HG02588 (cell line): ENCODE data around the gene MEF2C.
A peak's percentile ranks its signal among the peaks of the same experiment; 100 is the strongest.
"Not testable (repeated sequence)": the region's sequence is repeated elsewhere in the genome, so short reads cannot be mapped to it uniquely, and the experiment has no call there.

ENCODE experiments used
- ATAC-seq: cut with Tn5 transposase; IDR thresholded peaks from one replicate; pipeline ENCODE4 v1.9.1; 2021; ENCODE audit warnings: mild to moderate bottlenecking, moderate library complexity; ENCODE audit not compliant: unreplicated experiment

Gene MEF2C

DNA sequence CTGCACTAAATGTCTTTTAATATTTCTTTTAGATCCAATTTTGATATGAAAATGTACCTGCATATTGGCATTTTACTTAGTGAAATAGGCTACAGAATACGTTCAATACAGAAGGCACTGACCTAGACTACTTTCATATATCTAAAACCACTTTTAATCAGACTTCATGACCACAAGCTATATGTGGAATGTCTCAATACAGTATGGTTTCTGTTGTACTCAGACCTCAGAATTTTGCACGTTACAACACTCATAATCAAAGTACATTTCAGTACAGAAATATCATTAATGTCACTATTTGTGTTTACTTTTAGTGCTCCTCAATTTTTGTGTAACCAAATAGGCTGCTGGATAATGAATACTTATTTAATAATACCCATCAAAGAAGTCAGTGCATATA, 74.8 kb downstream of the MEF2C start:
- peak; percentile 64 for ATAC-seq

- ATAC-seq = no peak
Measured at GRCh38 chr5:88807327-88807726, 75.7 kb downstream of the MEF2C start.

DNA sequence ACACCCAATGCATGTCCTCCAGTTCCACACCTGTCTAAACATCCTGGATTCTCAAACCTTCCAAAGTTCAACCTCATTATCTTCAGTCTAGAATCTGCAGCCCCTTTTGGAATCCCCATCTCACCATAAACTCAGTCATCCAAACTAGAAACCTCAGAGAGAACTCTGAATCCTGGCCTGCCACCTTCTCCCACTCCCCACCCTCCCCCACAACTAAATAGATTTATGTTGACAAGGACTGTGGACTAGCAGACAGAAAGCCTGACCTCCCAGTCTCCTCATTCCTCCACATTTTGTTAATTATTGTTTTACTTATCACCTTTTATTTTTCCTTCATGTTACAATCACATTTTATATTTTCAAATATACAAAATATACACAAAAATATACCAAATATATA, 76.6 kb downstream of the MEF2C start:
- ATAC-seq = no peak

DNA sequence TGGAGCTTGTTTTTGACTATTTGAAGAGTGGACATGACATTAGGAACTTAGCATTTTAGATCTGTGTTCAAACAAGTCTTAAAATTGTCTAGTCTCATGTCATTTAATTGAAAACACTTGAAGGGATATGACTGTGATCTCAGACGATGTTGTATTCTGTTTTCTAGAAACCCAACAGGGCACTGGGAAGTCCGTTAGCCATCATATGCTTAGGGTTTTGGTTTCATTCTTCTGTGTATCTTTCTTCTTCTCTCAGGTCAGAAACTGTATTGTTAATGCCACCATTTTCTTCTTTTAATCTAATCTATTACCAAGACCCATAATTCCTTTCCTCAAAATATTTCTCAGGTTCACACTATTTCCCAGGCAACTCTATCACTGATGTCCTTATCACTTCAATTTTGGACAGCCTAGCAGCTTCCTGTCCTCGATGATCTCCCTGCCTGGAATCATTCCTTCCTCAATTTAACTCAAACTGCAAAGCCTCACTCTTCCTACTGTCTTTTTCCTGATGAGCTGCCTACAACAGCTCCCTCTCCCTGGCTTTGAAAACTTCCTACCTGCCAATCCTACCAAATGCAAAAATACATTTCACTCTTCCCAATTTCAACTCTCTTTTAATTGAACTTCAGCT, 77.7 kb downstream of the MEF2C start:
- no peak for ATAC-seq

- no peak for ATAC-seq
Measured at GRCh38 chr5:88804444-88804843, 78.5 kb downstream of the MEF2C start.

GRCh38 chr5:88803309-88803708, 79.7 kb downstream of the MEF2C start:
- ATAC-seq = no peak

- no peak for ATAC-seq
Measured at GRCh38 chr5:88799938-88800535, 82.9 kb downstream of the MEF2C start.

DNA sequence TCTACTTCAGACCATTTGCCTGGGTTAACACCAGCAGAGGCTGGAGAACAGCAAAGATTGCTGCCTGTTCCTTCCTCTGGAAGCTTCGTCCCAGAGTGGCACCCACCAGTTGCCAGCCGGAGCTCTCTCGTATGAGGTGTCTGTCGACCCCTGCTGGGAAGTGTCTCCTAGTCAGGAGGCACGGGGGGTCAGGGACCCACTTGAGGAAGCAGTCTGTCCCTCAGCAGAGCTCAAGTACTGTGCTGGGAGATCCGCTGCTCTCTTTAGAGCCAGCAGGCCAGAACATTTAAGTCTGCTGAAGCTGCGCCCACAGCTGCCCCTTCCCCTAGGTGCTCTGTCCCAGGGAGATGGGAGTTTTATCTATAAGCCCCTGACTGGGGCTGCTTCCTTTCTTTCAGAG, 84.1 kb downstream of the MEF2C start:
- not testable (repeated sequence) for ATAC-seq

DNA sequence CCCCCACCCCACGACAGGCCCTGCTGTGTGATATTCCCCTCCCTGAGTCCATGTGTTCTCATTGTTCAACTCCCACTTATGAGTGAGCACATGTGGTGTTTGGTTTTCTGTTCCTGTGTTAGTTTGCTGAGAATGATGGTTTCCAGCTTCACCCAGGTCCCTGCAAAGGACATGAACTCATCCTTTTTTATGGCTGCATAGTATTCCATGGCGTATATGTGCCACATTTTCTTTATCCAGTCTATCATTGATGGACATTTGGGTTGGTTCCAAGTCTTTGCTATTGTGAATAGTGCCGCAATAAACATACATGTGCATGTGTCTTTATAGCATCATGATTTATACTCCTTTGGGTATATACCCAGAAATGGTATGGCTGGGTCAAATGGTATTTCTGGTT, 89.2 kb downstream of the MEF2C start:
- not testable (repeated sequence) for ATAC-seq

DNA sequence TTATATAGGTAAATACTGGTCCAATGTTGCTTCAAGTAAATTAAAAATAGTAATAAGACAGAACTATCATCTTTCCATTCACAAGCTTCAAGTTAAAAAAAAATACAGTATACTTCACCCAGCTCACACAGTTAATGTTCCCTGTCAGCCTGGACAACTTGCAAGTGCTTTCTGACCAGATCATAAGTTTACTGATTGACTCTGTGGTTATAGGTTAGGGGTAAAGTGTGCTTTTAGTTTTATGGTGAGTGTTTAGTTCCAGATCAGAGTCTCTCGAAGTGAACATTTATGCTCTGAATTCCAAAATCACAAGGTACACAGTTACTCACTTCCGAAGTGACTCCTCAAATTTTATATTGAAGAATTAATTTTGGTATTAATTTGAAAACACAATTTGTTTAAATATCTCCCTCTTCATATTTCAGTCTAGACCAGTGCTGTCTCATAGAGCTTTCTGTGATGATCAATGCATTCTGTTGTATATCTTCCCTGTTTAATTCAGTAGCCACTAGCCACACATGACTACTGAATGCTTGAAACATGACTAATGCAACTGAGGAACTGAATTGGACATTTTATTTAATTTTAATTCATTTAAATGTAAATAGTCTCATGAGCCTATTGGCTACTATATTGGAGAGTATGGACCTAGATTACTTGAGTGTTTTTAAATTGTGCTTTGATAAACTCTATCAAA, 90.7 kb downstream of the MEF2C start:
- ATAC-seq = peak; percentile 88

DNA sequence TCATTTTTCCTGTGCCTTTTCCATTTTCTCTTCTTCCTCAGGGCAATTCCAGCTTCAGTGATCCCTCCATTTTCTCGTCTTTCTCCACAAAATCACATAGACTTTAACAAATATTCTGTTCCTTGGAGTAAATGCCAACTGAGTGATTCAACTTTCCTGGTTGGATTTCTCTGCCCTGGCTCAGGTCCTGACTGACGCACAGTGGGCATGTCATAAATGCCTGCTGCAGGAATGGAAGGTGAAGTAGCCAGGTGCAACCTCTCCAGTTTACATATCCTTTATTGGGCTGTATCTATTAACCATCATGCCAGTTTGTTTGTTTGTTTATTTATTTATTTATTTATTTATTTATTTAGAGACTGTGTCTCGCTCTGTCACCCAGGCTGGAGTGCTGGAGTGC, 95.1 kb downstream of the MEF2C start:
- ATAC-seq = no peak

DNA sequence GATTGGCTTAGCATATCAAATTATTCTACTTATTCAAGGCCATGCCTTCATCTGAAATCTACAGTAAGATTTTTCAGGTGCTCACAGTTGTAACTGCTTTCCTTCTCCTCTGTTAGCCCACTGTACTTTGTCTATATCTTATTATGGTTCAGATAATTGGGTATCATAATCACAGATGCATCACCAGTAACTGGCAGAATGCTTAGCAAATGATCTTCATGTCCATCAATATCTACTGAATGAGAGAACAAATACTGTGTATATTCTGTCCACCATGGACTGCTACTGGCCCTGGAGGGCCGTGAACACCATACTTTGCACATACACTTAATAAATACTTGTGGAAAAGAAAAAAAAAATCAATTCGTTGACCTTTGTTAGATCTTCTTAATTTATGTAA, 96.2 kb downstream of the MEF2C start:
- ATAC-seq = no peak

DNA sequence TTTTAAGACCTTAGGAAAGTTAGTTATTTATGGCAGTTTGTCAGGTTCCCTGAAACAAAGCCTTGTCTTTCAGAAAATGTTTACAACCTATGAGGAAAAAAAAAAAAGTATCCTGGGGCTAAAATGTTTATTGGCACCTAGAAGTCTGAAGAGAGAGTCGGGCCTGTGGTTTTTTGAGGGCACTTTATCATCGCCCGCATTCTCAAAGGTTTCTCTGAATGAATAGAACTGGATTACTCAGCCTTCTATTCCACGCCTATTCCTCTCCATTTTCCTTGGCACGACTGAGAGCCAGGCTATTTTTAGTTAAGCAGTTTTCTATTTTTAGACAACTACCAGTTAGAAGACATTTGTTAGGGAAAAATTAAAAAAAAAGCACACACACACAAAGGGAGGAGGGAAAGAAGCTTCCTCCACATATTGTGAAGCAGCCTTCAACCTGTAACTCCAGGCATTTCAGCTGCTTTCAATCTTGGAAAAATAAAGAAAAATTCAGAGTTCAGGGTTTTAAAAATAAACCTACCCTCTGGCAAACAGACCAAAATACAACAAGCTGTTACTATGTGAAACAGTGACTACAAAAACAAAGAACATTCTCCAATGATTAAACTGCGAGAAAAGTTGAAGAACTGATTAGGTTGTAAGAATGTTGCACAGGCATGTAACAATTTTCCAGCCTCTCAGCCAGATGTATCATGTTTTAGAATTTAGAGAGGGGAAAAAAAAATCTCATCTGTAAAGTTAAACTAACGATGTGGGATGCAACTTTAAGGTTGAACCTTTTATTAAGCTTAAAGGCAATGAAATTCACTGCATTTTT, 97.0 kb downstream of the MEF2C start:
- ATAC-seq = peak; percentile 51

DNA sequence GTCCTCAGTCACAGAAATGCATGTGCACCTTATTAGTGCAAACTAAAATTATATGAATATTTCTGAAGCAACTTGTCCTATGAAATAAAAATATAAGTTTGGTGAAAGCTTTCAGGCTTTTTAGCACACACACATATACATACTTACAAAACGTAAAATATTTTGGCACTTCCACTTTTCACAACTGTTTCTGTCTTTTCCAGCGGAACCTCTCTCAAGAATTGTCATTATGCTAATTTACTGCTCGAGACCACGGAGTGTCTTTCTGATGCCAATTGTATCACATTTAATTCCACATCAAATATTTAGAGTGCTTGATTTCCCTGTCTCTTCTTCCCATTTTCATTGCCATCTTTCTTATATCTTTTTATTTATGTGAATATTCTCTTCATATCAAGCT, 100.4 kb downstream of the MEF2C start:
- ATAC-seq = no peak

GRCh38 chr5:88780736-88781135, 102.2 kb downstream of the MEF2C start:
- no peak for ATAC-seq

- ATAC-seq = no peak
Measured at GRCh38 chr5:88778736-88779135, 104.2 kb downstream of the MEF2C start.

DNA sequence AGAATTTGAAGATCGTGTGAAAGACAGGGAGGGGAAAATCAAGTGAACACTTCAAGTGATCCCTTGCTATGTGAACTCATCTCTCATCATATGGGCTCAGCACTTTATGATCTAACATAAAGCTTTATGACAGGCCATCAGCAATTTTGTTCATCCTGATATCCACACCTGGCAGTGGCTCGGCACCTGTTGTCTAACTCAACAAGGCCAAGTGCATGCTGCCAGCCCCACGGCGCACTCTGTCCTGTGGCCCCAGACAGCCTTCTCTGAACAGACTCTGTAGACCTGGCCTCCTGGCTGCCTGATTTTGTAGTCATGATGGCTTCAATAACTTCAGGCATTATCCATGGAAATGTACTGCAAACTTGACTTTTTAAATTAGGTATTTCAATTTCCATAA, 106.3 kb downstream of the MEF2C start:
- ATAC-seq = no peak

DNA sequence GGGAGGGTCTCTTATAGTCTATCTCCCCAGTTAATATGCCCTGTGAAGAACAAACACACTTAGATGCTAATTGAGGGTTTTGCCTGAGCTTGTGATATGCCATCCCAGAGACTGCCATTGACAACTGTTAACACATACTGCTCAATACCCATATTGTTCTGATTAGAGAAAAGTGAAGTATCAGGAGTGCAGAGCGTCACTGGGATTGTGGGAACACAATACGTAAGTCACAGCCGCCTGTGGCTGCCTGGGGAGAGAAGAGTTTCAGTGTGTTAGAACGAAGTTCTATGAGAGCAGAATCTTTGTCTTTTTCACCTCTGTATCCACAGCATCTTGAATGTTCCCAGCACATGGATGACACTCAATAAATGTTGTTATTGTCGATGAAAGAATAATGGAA, 110.2 kb downstream of the MEF2C start:
- ATAC-seq = no peak

DNA sequence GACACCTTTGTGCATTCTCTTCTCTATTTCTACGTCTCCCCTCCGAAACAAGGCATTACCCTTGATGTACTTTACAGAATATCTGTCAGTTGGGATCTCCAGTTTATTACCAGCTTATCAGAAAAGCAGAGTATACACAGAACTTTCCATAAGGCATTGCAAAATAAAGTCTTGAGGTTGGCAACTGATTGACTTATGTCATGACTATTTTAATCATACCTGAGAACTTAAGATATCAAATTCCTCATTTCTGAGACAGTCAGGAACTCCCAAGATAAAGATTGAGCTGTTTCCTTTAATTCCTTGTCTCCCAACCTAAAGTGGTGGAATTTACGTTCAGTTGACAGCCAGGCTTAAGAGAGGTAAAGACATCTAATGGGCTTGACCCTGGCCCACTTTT, 110.9 kb downstream of the MEF2C start:
- no peak for ATAC-seq

GRCh38 chr5:88770276-88771257, 112.4 kb downstream of the MEF2C start:
- no peak for ATAC-seq
